Ascending aorta (tissue), 2 donors: ENCODE results near the gene EXOC4. TPM values are rescaled to one million over a fixed set of nuclear protein-coding genes. Genes with fewer than 3 reads are reported as not detected.
"Not testable (repeated sequence)": the region's sequence is repeated elsewhere in the genome, so short reads cannot be mapped to it uniquely, and the experiment has no call there.

Experiments
- DNase-seq, 2 donors: peaks; one replicate each; pipeline ENCODE4 v3.0.0-alpha.2; 2019; ENCODE audit warnings: low spot score in 2 of 2
- H3K27ac ChIP-seq, 2 donors: fragments of 200-600 bp; sonication (generic); one replicate each; pipeline ENCODE4 v1.5.1; 2016 to 2017; ENCODE audit warnings: mild to moderate bottlenecking in 1 of 2
- H3K27me3 ChIP-seq: fragments of 200-600 bp; sonication (generic); one replicate; pipeline ENCODE4 v1.5.1; 2017
- H3K36me3 ChIP-seq, 2 donors: fragments of 200-600 bp; sonication (generic); one replicate each; pipeline ENCODE4 v1.5.1; 2016
- H3K4me1 ChIP-seq, 2 donors: fragments of 200-600 bp; sonication (generic); one replicate each; pipeline ENCODE4 v1.5.1; 2016 to 2017; ENCODE audit warnings: mild to moderate bottlenecking in 1 of 2
- H3K4me3 ChIP-seq, 2 donors: fragments of 200-600 bp; sonication (generic); one replicate each; pipeline ENCODE4 v1.5.1; 2016 to 2017; ENCODE audit warnings: mild to moderate bottlenecking in 1 of 2
- H3K9me3 ChIP-seq, 2 donors: fragments of 200-600 bp; sonication (generic); one replicate each; pipeline ENCODE4 v1.5.1; 2016
- intact Hi-C: fragments of 100-400 bp; cut with DNase I; formaldehyde crosslinking; loops from one replicate; pipeline ENCODE4 v1.15.1; 2023
- total RNA-seq: library from RNA; depleted of rRNA; stranded (reverse); fragments of >200 nt; gene quantifications from one replicate; pipeline ENCODE4 v1.1.0, GENCODE V29; 2016
- TF ChIP-seq, protein P1 (sequence below), 3 experiments: fragments of 200-600 bp in 2 of 3; fragments of 450-650 bp in 1 of 3; sonication (generic) in 2 of 3; IDR thresholded peaks; one replicate each; pipeline ENCODE4 v1.5.1; 2016 to 2019; ENCODE audit warnings: antibody characterized with exemption in 3 of 3, mild to moderate bottlenecking in 1 of 3, moderate library complexity in 1 of 3

EXOC4 gene
- total RNA-seq, 1 donor from 2014 or later, result 27.1 TPM

DNA sequence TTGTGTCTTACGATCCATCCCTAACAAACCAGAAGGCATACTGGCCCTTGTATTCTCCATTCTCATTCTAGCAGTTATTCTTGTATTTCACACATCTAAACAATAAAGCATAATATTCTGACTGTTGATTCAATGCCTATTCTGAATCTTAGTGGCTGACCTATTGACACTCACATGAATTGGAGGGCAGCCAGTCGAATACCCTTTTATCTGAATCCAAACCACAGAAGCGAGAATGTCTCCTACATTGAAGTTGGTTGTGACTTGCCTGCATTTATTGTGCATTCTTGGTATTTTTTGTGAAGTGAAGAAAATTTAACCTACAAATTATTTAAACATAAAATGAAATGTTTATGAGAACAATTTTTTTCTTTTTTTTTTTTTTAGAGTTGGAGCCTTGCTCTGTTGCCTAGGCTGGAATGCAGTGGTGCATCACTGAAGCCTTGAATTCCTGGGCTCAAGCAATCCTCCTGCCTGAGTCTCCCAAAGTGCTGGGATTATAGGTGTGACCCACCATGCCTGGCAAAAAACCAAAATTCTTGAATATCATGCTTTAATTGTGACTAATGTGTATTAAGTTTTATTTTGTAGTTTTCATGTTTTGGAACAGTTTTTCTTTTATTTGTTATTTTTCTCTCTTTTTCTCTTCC lies 22.7 kb downstream of the EXOC4 start:
- Histone ChIP-seq H3K4me3 (no peak overlapping the region), H3K27me3 (no peaks in the 10 kb centered on the region), H3K9me3 (no peaks in the 10 kb centered on the region), H3K4me1 (no peaks in the 10 kb centered on the region), H3K36me3 (peaks cover 17 to 44% of the 10 kb centered on the region in 2 donors), H3K27ac (no peak overlapping the region)
- intact Hi-C loops, result no loop called here
- TF ChIP-seq, protein P1, sequence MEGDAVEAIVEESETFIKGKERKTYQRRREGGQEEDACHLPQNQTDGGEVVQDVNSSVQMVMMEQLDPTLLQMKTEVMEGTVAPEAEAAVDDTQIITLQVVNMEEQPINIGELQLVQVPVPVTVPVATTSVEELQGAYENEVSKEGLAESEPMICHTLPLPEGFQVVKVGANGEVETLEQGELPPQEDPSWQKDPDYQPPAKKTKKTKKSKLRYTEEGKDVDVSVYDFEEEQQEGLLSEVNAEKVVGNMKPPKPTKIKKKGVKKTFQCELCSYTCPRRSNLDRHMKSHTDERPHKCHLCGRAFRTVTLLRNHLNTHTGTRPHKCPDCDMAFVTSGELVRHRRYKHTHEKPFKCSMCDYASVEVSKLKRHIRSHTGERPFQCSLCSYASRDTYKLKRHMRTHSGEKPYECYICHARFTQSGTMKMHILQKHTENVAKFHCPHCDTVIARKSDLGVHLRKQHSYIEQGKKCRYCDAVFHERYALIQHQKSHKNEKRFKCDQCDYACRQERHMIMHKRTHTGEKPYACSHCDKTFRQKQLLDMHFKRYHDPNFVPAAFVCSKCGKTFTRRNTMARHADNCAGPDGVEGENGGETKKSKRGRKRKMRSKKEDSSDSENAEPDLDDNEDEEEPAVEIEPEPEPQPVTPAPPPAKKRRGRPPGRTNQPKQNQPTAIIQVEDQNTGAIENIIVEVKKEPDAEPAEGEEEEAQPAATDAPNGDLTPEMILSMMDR (IDR thresholded peaks at IDR 0.05), result no peak
- DNase-seq, result no peak

DNA sequence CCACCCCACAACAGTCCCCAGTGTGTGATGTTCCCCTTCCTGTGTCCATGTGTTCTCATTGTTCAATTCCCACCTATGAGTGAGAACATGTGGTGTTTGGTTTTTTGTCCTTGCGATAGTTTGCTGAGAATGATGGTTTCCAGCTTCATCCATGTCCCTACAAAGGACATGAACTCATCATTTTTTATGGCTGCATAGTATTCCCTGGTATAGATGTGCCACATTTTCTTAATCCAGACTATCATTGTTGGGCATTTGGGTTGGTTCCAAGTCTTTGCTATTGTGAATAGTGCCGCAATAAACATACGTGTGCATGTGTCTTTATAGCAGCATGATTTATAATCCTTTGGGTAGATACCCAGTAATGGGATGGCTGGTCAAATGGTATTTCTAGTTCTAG lies 26.1 kb downstream of the EXOC4 start:
- intact Hi-C loops, DNase-seq, H3K27ac ChIP-seq, H3K4me3 ChIP-seq, H3K4me1 ChIP-seq, H3K9me3 ChIP-seq, H3K27me3 ChIP-seq: not testable (repeated sequence)
- H3K36me3 ChIP-seq, result peaks cover 17 to 44% of the 10 kb centered on the region in 2 donors

DNA sequence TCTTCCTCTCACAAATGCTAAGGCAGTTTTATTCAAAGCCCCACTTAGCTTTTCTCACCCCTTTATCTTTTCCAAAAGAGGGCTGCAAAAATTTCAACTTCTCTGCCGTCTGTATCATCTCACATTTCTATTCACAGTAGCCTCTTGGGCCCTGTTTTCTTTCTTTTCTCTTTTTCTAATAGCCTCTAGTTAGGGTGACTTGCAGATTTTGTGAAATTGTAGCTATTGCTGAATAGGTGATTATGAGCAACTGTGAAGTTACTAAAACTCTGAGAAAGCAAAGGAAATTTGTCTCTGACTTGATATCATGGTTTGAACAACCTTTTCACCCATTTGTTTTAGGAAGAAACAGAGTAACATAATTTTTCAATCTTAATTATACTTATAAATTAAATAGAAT lies 29.2 kb downstream of the EXOC4 start:
- no peak for DNase-seq
- Histone ChIP-seq H3K4me3 (no peak overlapping the region), H3K36me3 (peaks cover 5 to 20% of the 10 kb centered on the region in 2 donors), H3K27me3 (no peaks in the 10 kb centered on the region), H3K27ac (no peak overlapping the region), H3K9me3 (no peaks in the 10 kb centered on the region), H3K4me1 (no peaks in the 10 kb centered on the region)
- TF ChIP-seq, protein P1 (IDR thresholded peaks at IDR 0.05), result no peak
- intact Hi-C loops, result no loop called here

DNA sequence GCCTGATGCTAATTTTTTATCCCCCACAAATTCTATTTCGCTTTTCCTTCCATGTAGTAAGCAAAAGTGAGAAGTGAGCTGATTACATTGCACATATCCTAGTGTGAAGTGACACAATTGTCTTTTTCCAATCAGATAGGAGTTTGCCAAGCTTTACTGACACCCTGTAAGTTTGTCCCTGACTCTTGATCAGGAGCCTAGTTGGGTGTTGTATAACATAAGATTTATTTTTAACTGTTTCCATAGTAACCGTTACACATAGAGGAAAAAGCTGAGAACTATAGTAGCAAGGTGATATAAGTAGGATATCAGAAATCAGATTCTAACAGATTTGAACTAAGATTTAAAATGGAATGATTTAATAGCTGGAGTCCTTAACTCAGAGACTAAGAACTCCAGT lies 31.2 kb downstream of the EXOC4 start:
- Histone ChIP-seq H3K9me3 (no peaks in the 10 kb centered on the region), H3K27me3 (no peaks in the 10 kb centered on the region), H3K4me1 (no peaks in the 10 kb centered on the region), H3K27ac (no peak overlapping the region), H3K4me3 (no peak overlapping the region), H3K36me3 (peaks cover 0 to 11% of the 10 kb centered on the region in 2 donors)
- intact Hi-C loops, result no loop called here
- TF ChIP-seq, protein P1 (IDR thresholded peaks at IDR 0.05), result no peak
- DNase-seq, result no peak

DNA sequence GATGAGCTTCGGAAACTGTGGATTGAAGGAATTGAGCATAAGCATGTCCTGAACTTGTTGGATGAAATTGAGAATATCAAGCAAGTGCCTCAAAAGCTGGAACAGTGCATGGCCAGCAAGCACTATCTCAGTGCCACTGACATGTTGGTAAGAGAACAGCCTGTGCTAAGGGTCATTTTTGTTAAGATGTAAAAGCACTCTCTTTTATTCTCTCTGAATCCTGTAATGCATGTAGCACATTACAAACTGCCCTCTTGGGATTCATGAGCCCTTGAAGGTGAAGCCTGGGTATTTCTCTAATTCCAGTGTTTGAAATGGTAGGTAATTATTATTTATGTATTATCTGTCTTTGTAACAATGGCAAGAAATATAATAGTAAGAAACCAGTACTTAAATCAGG lies 36.1 kb downstream of the EXOC4 start:
- DNase-seq, result no peak
- intact Hi-C loops, result no loop called here
- H3K4me1 ChIP-seq, result no peaks in the 10 kb centered on the region
- no peaks in the 10 kb centered on the region for H3K27me3 ChIP-seq
- TF ChIP-seq, protein P1 (IDR thresholded peaks at IDR 0.05), result no peak
- H3K27ac ChIP-seq, result no peak overlapping the region
- H3K9me3 ChIP-seq, result no peaks in the 10 kb centered on the region
- H3K36me3 ChIP-seq, result peaks cover 0 to 21% of the 10 kb centered on the region in 2 donors
- H3K4me3 ChIP-seq, result no peak overlapping the region

DNA sequence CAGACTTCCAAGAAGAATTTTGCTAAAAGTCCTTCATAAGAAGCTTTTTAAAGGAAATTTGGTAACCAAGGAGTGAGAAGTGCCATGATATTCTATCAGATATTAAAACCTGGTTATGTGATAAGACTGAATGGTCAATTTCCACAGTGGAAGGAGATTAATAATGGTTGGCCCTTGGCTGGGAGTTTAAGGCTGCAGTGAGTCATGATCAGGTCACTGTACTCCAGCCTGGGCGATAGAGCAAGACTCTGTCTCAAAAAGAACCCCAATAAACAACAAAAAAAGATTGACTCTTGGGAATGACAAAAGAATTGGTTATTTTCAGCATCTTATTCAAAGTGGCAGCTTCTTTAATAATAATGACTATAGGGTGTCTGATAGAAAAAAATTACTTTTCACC lies 37.2 kb downstream of the EXOC4 start:
- H3K36me3 ChIP-seq, result peaks cover 0 to 21% of the 10 kb centered on the region in 2 donors
- no peaks in the 10 kb centered on the region for H3K4me1 ChIP-seq
- H3K9me3 ChIP-seq, result no peaks in the 10 kb centered on the region
- H3K27me3 ChIP-seq, result no peaks in the 10 kb centered on the region
- H3K27ac ChIP-seq, result no peak overlapping the region
- no peak overlapping the region for H3K4me3 ChIP-seq
- intact Hi-C loops, result no loop called here
- TF ChIP-seq, protein P1 (IDR thresholded peaks at IDR 0.05), result no peak
- DNase-seq, result no peak
